Activated CD4-positive, alpha-beta T cell treated with anti-CD3 and anti-CD28 coated beads for 24 hours (primary cell): ENCODE results near the gene OR5L2.
"Not testable (repeated sequence)": the region's sequence is repeated elsewhere in the genome, so short reads cannot be mapped to it uniquely, and the experiment has no call there.

ENCODE experiments used
- DNase-seq, 2 donors: peaks; one replicate each; pipeline ENCODE4 v3.0.0-alpha.2; 2020; ENCODE audit warnings: low read depth in 2 of 2

OR5L2 gene

DNA sequence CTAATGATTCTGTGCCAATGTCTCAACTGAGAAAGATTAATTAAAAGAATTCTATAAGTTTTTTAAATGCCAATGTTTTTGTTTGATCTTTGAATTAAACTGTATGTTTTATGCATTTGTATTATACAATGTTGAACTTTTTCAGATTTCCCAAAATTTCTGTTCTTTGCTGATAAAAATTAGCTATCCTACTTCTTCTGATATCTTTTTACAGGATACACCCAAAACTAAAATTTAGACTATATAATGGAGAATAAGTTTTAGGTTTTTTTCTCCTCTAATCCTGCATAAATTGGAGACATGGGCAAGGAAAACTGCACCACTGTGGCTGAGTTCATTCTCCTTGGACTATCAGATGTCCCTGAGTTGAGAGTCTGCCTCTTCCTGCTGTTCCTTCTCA, at the start of gene OR5L2:
TSS of gene OR5L2 (plus strand) at position 301 of the 400 bp plus-strand sequence. CDS start at position 301, 0 bp downstream.
- no peak for DNase-seq

DNA sequence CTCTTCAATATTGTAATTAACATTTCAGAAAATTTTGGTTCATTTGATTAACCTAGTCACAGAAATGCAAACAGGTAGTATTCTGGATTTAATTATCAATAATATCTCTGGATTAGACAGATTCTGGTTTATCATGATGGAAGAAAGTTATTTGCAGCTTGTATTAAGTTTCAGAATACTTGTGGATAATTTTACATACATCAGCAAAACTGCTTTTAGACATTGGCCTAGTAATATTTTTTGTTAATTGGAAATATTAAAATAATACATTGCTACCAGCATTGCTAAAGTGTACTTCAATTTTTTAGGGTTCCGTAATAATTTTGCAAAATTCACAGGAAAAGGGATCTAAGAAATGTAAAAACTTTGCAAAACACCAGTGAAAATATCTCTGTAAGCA, 35.4 kb upstream of the OR5L2 start:
- DNase-seq: no peak

DNA sequence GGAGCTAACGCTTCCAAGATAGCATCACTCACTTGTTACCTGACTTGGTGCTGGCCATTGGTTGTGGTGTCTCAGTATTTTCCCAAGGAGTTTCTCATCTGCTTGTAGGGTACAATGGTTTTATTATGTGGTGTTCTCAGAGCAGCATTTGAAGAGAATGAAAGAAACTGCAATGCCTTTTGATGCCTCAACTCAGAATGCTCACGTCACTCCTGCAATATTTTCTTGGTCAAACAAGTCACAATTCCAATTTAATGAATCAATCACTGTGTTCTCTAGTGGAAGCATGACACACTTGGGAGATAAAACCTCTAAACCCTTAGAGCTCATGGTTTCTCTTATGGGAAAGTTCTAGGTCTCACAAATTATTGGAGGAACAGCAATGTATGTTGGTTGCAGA, 33.7 kb upstream of the OR5L2 start:
- DNase-seq: no peak

DNA sequence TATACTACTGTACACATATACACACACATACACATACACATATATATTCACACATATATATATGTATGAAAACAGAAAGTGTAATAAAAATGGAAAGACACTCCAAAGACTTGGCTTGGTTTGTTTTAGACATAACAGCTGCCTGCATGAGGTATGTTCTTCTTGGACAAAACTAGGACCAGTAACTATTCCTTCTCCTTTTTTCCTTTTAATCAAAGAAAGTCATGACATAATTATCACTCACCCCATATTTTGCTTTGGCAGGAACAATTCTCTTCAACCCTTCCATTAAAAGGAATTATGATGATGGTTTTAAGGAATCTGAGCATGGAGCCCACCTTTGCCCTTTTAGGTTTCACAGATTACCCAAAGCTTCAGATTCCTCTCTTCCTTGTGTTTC, 31.8 kb upstream of the OR5L2 start, which contains the start of gene OR5D14:
TSS of gene OR5D14 (plus strand) at position 301 of the 400 bp plus-strand sequence. CDS start at position 301, 0 bp downstream.
- DNase-seq: no peak

DNA sequence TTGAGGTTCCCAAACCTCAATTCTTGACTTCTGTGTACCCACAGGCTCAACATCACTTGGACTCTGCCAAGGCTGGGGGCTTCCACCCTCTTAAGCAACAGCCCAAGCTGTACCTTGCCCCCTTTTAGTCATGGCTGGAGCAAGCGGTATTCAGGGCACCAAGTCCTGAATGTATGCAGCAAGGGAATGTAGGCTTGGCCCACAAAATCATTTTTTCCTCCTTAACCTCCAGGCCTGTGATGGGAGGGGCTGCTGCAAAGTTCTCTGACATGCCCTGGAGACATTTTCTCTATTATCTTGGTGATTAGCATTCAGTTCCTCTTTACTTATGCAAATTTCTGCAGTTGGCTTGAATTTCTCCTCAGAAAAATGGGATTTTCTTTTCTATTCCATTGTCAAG, 20.8 kb upstream of the OR5L2 start:
- DNase-seq: no peak

DNA sequence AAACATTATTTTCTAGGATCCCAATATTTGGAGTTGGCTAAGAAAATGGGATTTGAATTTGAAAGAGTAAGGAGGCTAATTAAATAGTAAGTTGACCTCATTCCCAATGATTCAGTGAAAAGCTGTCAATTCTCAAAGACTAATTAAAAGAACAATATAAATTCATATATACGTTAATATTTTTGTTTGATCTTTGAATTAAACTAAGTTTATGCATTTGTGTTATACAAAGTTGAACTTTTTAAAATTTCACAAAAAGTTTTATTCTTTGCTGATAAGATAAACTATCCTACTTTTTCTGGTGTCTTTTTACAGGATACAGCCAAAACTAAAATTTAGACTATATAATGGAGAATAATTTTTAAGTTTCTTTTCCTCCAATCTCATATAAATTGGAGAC, 16.0 kb upstream of the OR5L2 start, which contains the start of gene OR5L1:
TSS of gene OR5L1 (plus strand) at position 301 of the 400 bp plus-strand sequence. CDS start 100 bp downstream, outside the sequence.
- DNase-seq: no peak

DNA sequence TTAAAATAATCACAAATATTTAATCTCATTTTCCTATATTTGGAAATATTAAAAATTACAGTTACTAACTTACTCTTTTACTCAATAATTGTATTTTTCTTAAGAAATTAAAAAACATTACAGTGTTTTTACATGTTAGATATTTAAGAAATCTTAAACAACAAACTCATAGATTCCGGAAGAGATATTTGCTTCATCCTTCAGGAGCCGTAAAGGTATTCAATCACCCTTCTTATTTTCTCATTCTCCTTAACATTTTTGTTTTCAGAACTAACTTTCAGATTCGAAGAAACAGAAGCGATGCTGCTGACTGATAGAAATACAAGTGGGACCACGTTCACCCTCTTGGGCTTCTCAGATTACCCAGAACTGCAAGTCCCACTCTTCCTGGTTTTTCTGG, 7.7 kb upstream of the OR5L2 start, which contains the start of gene OR5D18:
TSS of gene OR5D18 (plus strand) at position 301 of the 400 bp plus-strand sequence. CDS start at position 301, 0 bp downstream.
- DNase-seq: no peak

DNA sequence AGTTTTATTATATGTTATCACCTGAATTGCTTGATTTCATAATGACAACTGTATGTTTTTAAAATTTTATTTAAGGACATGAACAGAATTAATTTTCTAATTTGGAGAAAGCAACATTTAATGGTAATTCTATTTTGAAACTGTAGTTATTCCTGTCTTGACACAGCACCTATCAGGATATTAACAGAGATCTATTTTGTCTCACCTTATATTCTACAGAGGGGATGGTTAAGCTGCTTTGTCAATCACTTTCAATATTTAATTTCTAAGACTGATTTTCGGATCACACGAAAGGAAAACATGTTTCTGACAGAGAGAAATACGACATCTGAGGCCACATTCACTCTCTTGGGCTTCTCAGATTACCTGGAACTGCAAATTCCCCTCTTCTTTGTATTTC, 11.4 kb downstream of the OR5L2 start, which contains the start of gene OR5D16:
TSS of gene OR5D16 (plus strand) at position 301 of the 400 bp plus-strand sequence. CDS start at position 301, 0 bp downstream.
- DNase-seq: no peak

DNA sequence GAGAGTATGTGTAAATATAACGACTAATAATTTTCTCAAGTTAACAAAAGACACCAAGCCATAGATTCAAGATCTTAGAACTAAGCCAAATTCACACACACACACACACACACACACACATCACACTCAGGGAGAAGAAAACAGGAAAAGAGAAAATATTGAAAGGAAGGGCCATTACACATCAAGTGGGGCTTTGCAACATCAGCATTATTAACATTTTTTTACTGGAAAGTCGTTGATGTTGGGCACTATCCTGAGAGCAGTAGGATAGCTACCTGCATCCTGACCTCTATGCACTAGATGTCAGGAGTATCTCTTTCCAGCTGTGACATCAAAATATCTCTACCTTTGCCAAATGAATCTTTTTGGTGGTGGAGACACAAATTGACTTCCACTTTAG, 20.4 kb downstream of the OR5L2 start:
- no peak for DNase-seq

DNA sequence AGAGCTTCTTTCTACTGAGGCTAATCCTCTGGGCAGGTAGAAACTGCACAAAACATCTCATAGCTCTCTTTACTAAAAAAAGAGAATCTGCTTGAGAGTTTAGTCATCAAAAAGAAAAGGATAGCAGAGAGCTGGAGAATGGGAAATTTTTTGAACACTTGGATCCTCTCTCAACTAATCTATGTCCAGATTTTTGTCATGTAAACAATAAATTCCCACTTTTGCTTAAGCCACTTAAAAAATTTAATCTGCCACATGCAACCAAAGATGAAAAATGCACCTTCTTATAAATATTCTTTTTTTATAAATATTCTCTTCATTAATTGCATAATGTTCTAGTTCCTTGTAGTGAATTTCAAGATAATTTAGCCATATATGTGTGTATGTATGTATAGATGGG, 22.0 kb downstream of the OR5L2 start:
- DNase-seq: no peak

DNA sequence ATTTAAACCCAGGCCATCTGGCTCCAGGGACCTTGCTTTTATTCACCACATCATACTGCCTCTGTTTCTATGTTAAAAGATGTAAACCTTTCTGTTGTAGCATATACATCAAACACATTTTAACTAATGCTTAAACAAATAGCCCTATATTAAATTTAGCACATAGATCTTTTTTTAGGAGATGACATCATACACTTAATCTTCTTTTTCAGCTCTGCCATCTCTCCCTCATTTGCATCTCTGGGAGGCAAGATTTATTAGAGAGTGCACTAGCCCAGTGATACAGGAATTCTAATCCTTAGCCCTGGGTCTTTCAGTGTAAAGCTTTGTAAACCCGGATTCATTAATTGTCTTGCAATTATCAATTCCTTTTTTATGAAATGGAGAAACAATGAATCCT, 25.1 kb downstream of the OR5L2 start:
- DNase-seq: no peak

DNA sequence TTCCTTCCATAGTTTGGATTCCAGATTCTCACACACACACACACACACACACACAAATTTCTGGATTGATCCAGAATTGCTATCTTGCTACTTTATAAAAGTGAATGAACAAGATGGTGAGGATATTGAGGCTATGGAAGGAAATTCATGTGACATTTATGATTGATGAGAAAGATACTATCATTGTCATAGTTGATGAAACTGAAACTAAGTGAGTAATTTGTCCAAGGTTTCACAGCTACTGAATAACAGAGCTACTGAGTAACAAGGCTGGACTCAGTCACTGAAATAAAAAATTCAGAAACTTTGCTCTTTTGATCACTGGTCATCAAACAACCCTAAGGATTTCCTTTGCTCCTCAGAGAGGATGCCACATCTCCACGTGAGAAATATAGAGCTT, 27.7 kb downstream of the OR5L2 start:
- DNase-seq: no peak

DNA sequence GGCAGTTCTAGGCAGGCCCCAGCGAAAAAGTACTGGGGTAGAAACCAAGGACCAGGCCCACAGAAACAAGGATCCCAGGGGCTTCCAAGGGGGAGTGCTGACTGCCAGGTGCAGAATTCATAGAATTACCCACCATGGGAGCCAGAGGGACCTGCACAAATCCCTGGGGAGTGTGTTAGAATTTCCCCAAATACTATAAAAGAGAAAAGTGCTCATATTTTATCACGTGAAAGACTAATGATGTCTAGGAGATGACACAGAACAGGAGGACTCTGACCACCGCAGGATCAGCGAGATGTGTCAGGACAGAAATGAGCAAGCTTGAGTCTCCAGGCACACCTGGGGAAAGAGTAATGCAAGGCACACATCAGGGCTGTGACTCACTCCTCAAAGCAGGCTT, 40.3 kb downstream of the OR5L2 start:
- not testable (repeated sequence) for DNase-seq

DNA sequence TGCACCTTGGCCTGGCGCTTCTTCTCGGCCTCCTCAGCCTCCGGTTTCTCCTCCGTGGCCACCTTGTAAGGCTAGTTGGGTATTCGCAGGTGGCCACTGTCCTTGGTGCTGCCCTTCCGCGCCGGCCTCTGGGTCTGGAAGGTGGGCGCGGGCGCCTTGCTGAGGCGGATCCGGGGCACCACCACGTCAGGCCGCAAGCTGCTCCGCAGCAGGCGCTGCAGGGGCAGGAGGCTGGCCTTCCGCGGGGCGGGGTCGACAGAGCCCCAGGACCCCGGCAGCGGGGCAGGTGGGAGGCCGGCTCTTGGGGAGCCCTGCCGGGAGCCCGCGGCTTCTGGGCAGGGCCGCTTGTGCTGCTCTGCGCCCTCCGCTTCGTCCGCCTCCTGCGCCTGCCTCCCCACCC, 45.7 kb downstream of the OR5L2 start:
- DNase-seq: not testable (repeated sequence)

DNA sequence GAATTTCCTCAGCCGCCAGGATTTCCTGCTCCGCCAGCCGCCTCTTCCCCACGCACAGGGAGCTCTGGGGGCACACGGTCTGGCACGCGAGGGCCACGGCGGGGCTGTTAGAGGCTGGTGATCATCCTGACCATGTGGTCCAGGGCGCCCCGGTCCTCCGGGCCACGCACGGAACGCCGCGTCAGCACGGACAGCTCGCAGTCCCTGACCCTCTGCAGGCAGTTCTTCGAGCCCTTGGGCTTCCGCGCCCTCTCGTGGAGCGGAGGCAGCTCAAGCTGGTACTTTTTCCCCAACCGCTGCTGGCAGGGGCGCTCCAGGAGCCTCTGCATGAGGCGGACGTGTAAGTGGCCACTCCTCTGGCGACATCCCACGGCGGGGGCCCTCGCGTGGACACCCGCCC, 46.1 kb downstream of the OR5L2 start:
- DNase-seq: not testable (repeated sequence)
